Gastroesophageal sphincter (tissue), 4 donors: ENCODE measurements around the gene C3orf18. TPM values are rescaled to one million over a fixed set of nuclear protein-coding genes. Genes with fewer than 3 reads are reported as not detected.

Experiments
- ATAC-seq: fragments of 150-250 bp; one replicate; pipeline ENCODE4 v1.9.1; 2016; ENCODE audit warnings: mild to moderate bottlenecking, moderate library complexity
- H3K27ac ChIP-seq, 4 donors: fragments of 200-600 bp; sonication (generic) in 3 of 4; 1 replicate in 3 of 4; 2 replicates in 1 of 4; pipeline ENCODE4 v1.5.1; 2016 to 2019
- H3K27me3 ChIP-seq: fragments of 200-600 bp; sonication (generic); one replicate; pipeline ENCODE4 v1.5.1; 2019
- H3K36me3 ChIP-seq, 2 donors: fragments of 200-600 bp; sonication (generic); one replicate each; pipeline ENCODE4 v1.5.1; 2019; ENCODE audit warnings: control low read depth in 1 of 2
- H3K4me1 ChIP-seq, 3 donors: fragments of 200-600 bp; sonication (generic); 1 replicate in 2 of 3; 2 replicates in 1 of 3; pipeline ENCODE4 v1.5.1; 2016 to 2019; ENCODE audit warnings: control low read depth in 2 of 3
- H3K4me3 ChIP-seq, 2 donors: fragments of 200-600 bp; sonication (generic); one replicate each; pipeline ENCODE4 v1.5.1; 2019; ENCODE audit warnings: mild to moderate bottlenecking in 1 of 2, moderate library complexity in 1 of 2
- H3K9me3 ChIP-seq, 3 donors: fragments of 200-600 bp; sonication (generic); one replicate each; pipeline ENCODE4 v1.5.1; 2017 to 2019; ENCODE audit warnings: control low read depth in 2 of 3
- EP300 ChIP-seq: sonication (generic); formaldehyde crosslinking; IDR thresholded peaks from one replicate; pipeline ENCODE4 v1.6.1; 2017; ENCODE audit warnings: antibody characterized with exemption, mild to moderate bottlenecking
- POLR2A ChIP-seq, 2 donors: fragments of 450-650 bp; IDR thresholded peaks; one replicate each; pipeline ENCODE4 v1.6.1; 2017; ENCODE audit warnings: antibody characterized with exemption in 2 of 2, mild to moderate bottlenecking in 2 of 2, moderate library complexity in 1 of 2
- POLR2AphosphoS5 ChIP-seq: sonication (generic); formaldehyde crosslinking; IDR thresholded peaks from one replicate; pipeline ENCODE4 v1.6.1; 2017; ENCODE audit warnings: antibody characterized with exemption
- WGBS, 2 donors: methylation state at CpG; one replicate each; pipeline ENCODE4 v1.1.5; 2018; ENCODE audit warnings: low coverage in 1 of 2; 5-methylcytosine and 5-hydroxymethylcytosine counted together
- total RNA-seq, 4 donors: library from RNA; depleted of rRNA; stranded (reverse); fragments of >200 nt; gene quantifications; one replicate each; pipeline ENCODE4 v1.1.0, GENCODE V29; 2016
- TF ChIP-seq, protein P1 (sequence below), 4 experiments: fragments of 200-600 bp in 2 of 4; fragments of 450-650 bp in 2 of 4; sonication (generic) in 1 of 4; IDR thresholded peaks; one replicate each; pipeline ENCODE4 v1.5.1; 2017 to 2019; ENCODE audit warnings: antibody characterized with exemption in 4 of 4, mild to moderate bottlenecking in 2 of 4, moderate library complexity in 2 of 4

Gene C3orf18
- total RNA-seq, 4 donors from 2014 or later, result 9.7 to 42.8 (median 25.3) TPM

DNA sequence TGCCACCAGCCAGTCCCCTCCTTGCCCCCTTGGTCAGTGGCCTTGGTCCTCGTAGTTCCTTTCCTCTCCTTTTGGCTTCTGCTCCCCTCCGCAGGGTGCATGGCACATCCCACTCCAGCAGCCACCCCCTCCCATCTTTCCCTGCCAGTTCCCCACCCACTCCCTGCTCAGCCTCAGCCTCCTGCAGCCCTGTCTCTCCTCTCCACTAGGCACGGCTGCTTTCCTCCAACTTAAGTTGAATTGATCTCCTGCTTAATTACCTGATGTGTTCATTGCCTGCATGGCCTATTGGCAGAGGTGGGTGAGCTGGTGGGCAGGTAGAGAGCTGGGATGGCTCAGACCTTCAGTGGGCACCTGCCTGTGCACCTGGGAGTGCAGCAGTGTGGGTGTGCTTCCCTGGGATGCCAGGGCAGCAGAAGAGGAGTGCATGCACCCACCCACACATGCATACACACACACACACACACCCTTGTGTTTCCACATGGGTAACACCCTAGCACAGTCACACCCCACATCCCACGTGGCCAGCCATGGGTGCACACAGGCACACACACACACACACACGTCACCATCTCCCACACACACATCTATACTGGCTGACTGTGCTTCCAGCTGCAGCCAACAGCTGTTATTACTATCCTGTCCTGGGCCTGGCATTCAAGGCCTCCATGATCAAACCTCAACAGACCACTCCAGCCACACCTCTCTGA, 30.9 kb downstream of the C3orf18 start:
- 77 to 84% methylated on average over 3 to 4 of the region's 5 CpGs for WGBS, 2 donors
- ATAC-seq, result no peak

DNA sequence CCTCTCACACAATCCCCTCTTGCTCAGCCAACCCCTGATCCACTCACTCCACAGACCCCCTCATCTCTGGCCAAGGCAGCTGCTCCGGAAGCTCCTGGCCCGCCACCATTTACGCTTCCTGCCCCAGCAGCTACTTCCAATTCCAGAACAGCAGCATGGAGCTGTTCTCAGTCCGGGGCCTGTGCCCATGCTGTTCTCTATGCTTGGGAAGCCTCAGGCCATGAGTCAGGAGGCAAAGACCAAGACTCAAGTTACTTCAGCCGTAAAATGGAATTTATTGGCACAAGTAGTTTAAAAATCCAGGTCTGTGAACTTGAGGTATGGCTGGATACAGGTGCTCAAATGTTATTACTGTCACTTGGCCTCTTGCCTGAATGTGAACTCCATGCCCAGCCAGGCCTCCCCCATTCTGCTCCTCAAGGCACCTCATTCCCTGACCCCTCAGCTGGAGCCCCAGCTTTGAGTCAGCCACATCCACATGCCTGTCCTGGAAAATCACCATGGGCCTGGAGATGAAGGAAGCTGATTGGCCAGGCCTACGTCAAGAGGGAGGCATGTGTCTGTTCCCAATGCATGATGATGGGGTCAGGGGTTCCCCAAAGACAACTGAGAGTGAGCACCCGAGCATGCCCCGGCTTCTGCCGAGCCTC, 32.7 kb downstream of the C3orf18 start:
- TF ChIP-seq, protein P1, sequence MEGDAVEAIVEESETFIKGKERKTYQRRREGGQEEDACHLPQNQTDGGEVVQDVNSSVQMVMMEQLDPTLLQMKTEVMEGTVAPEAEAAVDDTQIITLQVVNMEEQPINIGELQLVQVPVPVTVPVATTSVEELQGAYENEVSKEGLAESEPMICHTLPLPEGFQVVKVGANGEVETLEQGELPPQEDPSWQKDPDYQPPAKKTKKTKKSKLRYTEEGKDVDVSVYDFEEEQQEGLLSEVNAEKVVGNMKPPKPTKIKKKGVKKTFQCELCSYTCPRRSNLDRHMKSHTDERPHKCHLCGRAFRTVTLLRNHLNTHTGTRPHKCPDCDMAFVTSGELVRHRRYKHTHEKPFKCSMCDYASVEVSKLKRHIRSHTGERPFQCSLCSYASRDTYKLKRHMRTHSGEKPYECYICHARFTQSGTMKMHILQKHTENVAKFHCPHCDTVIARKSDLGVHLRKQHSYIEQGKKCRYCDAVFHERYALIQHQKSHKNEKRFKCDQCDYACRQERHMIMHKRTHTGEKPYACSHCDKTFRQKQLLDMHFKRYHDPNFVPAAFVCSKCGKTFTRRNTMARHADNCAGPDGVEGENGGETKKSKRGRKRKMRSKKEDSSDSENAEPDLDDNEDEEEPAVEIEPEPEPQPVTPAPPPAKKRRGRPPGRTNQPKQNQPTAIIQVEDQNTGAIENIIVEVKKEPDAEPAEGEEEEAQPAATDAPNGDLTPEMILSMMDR (IDR thresholded peaks at IDR 0.05), result no peak
- TF ChIP-seq EP300 (no peak), POLR2A (IDR thresholded peaks at IDR 0.05) (no peak)
- H3K4me3 ChIP-seq, result no peak overlapping the region
- peaks cover 28% of the 10 kb centered on the region for H3K27me3 ChIP-seq
- no peaks in the 10 kb centered on the region for H3K4me1 ChIP-seq
- ATAC-seq, result no peak
- no peaks in the 10 kb centered on the region for H3K36me3 ChIP-seq
- WGBS, 2 donors, result 69% methylated on average over 5 of the region's 9 CpGs; no CpG with 5 or more reads in 1 of the 2 donors
- H3K27ac ChIP-seq, result no peak overlapping the region
- no peaks in the 10 kb centered on the region for H3K9me3 ChIP-seq

More for the DNA sequence above, 30.9 kb downstream of the C3orf18 start:
- H3K9me3 ChIP-seq, result no peaks in the 10 kb centered on the region
- no peak overlapping the region for H3K27ac ChIP-seq
- no peaks in the 10 kb centered on the region for H3K4me1 ChIP-seq
- TF ChIP-seq POLR2A (IDR thresholded peaks at IDR 0.05) (no peak), POLR2AphosphoS5 (no peak), EP300 (no peak)
- TF ChIP-seq, protein P1 (IDR thresholded peaks at IDR 0.05), result no peak
- no peak overlapping the region for H3K4me3 ChIP-seq
- peaks cover 15% of the 10 kb centered on the region for H3K27me3 ChIP-seq
- no peaks in the 10 kb centered on the region for H3K36me3 ChIP-seq

DNA sequence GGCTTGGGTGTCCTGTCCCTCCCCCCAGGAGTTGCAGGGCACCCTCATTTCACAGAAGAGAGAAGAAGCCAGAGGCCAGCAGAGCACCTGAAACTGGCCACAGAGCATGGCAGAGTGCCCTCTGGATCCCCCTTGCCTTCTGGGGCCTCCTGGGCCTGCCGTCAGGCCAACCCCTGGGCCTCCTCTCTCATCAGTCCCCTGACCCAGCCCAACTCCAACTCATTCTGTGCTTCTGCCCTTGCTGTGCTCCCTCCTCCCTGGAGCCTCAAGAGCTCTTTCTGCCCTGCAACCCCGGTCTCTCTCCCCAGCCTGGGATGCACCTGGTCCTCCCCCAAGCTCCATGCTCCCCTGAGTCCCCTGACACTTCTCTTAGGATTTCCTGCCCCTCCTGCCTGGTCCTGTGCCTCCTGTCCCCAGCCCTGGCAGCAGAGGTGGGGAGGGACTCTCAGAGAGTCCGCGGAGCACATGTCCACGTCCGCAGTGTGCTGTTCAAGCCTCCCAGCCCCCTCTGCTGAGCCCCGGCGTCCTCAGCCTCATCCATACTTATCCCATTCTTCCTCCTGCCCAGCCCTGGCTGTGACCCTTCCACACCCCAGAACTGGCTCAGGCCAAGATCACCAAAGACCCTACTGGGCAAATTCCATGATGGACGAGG, 33.6 kb downstream of the C3orf18 start:
- ATAC-seq, result no peak
- H3K4me1 ChIP-seq, result no peaks in the 10 kb centered on the region
- no peak overlapping the region for H3K4me3 ChIP-seq
- peaks cover 31% of the 10 kb centered on the region for H3K27me3 ChIP-seq
- no peaks in the 10 kb centered on the region for H3K36me3 ChIP-seq
- no peak overlapping the region for H3K27ac ChIP-seq
- TF ChIP-seq, protein P1 (IDR thresholded peaks at IDR 0.05), result no peak
- TF ChIP-seq POLR2AphosphoS5 (no peak), EP300 (no peak), POLR2A (IDR thresholded peaks at IDR 0.05) (no peak)
- H3K9me3 ChIP-seq, result no peaks in the 10 kb centered on the region
- 60 to 100% methylated on average over 1 to 5 of the region's 9 CpGs for WGBS, 2 donors

DNA sequence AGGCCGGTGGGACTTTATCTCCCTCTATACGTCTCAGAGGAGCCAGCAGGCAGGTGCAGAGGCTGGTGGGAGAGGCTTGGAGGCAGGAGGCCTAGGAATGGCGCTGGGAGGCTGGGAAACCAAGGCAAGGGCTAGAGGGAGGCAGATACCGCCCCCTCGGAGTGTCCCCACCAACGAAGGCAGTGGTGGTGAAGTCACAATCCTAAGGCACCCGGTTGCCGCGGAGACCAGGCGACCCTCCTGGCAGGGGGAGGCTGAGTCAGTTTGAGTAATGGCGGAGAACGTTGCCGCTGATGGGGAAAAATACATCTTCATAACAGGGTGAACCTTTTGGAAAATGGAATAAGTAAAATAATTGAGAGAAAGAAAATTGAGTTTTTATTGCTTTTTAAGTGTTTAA, 34.2 kb downstream of the C3orf18 start:
- H3K27me3 ChIP-seq, result peaks cover 35% of the 10 kb centered on the region
- no peaks in the 10 kb centered on the region for H3K36me3 ChIP-seq
- no peaks in the 10 kb centered on the region for H3K9me3 ChIP-seq
- TF ChIP-seq, protein P1 (IDR thresholded peaks at IDR 0.05), result no peak
- TF ChIP-seq EP300 (no peak), POLR2AphosphoS5 (no peak), POLR2A (IDR thresholded peaks at IDR 0.05) (no peak)
- ATAC-seq, result no peak
- no peak overlapping the region for H3K27ac ChIP-seq
- WGBS, 2 donors, result 79% methylated on average over 13 of the region's 13 CpGs; no CpG with 5 or more reads in 1 of the 2 donors
- H3K4me3 ChIP-seq, result no peak overlapping the region
- H3K4me1 ChIP-seq, result no peaks in the 10 kb centered on the region
